Upper lobe of left lung (tissue), 4 donors: ENCODE data around the gene CARD11.

Experiments used
- POLR2A ChIP-seq, 4 donors: fragments of 450-650 bp; IDR thresholded peaks; one replicate each; pipeline ENCODE4 v1.5.1; 2016 to 2017; ENCODE audit warnings: antibody characterized with exemption in 4 of 4, mild to moderate bottlenecking in 2 of 4
- POLR2AphosphoS5 ChIP-seq, 2 donors: sonication (generic); formaldehyde crosslinking; IDR thresholded peaks; one replicate each; pipeline ENCODE4 v1.5.1; 2017; ENCODE audit warnings: antibody characterized with exemption in 2 of 2
- TF ChIP-seq, protein P1 (sequence below), 6 experiments: fragments of 450-650 bp in 4 of 6; fragments of 200-600 bp in 2 of 6; sonication (generic) in 2 of 6; IDR thresholded peaks; one replicate each; pipeline ENCODE4 v1.5.1; 2016 to 2019; ENCODE audit warnings: antibody characterized with exemption in 6 of 6

DNA sequence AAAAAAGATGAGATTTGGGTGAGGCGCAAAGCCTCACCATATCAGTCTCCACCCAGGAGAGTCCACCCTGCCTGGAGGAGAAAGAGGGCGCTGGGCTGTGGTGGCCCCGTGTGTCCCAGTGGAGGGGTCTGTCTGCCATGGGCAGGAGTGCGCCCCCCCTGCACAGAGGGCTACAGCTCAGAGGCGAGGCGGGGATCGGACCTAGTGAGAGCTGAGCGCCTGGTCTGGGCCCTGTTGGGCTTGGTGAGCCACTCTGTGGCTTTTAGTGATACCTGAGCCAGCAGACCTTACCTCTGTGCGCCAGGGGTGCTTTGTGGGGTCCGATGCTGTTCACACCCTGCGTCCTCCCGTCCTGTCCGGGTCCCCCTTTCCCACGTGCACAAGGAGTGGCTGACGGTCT is 173.7 kb downstream of the CARD11 start:
- TF ChIP-seq, protein P1, sequence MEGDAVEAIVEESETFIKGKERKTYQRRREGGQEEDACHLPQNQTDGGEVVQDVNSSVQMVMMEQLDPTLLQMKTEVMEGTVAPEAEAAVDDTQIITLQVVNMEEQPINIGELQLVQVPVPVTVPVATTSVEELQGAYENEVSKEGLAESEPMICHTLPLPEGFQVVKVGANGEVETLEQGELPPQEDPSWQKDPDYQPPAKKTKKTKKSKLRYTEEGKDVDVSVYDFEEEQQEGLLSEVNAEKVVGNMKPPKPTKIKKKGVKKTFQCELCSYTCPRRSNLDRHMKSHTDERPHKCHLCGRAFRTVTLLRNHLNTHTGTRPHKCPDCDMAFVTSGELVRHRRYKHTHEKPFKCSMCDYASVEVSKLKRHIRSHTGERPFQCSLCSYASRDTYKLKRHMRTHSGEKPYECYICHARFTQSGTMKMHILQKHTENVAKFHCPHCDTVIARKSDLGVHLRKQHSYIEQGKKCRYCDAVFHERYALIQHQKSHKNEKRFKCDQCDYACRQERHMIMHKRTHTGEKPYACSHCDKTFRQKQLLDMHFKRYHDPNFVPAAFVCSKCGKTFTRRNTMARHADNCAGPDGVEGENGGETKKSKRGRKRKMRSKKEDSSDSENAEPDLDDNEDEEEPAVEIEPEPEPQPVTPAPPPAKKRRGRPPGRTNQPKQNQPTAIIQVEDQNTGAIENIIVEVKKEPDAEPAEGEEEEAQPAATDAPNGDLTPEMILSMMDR (IDR thresholded peaks at IDR 0.05) = no peak
- TF ChIP-seq POLR2A (IDR thresholded peaks at IDR 0.05) (no peak), POLR2AphosphoS5 (IDR thresholded peaks at IDR 0.05) (no peak)
